ENCODE results near the gene TMEM61.

DNA sequence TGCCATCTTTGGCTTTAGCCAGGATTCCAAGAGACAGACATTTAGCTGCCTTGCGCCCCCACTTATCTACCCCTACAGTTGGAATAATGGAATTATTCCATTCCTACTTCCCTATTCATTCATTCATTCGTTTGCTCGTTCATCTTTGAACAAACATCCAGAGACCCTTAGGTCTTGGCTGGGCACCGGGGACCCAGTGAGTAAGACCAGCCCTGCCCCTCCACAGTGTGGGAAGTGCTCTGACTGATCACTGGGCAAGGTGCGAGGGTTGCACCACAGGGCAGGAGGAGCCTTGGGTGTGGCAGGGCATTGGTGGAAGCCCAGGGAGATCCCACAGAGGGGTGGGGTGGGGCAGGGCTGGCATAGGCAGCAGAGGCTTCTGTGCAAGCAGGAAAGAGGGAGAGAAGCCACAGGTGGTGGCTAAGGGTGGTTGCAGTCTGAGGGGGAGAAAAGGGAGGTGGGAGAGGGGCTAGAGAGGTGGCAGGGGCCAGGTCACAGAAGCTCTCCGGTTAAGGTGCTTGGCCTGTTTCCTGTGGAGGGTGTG is 35.0 kb upstream of the TMEM61 start:
- TF ChIP-seq, protein P1, sequence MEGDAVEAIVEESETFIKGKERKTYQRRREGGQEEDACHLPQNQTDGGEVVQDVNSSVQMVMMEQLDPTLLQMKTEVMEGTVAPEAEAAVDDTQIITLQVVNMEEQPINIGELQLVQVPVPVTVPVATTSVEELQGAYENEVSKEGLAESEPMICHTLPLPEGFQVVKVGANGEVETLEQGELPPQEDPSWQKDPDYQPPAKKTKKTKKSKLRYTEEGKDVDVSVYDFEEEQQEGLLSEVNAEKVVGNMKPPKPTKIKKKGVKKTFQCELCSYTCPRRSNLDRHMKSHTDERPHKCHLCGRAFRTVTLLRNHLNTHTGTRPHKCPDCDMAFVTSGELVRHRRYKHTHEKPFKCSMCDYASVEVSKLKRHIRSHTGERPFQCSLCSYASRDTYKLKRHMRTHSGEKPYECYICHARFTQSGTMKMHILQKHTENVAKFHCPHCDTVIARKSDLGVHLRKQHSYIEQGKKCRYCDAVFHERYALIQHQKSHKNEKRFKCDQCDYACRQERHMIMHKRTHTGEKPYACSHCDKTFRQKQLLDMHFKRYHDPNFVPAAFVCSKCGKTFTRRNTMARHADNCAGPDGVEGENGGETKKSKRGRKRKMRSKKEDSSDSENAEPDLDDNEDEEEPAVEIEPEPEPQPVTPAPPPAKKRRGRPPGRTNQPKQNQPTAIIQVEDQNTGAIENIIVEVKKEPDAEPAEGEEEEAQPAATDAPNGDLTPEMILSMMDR (IDR thresholded peaks at IDR 0.05) = no peak
- no peak for TF ChIP-seq EZH2phosphoT487 (IDR thresholded peaks at IDR 0.05)
- TF ChIP-seq EZH2 (IDR thresholded peaks at IDR 0.05) = no peak

Data from neural progenitor cell (in vitro differentiated cells).